ENCODE results near the gene NPPB.

DNA sequence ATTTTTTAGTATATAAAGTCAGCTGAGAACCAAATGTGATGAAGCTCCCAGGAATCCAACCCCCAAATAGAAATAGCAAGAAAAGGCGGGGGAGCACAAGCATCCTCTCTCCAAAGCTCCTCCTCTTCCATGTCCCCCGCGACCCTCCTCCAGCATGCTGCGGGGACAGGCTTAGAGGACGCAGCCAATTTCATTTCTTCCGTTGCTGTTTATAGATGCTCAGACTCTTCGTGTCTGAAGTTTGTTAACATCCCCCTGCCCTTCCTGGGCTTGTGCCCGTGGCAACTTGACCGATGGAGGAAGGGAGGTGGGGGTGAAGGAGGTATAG lies 10.4 kb downstream of the NPPB start:
- TF ChIP-seq, protein P1, sequence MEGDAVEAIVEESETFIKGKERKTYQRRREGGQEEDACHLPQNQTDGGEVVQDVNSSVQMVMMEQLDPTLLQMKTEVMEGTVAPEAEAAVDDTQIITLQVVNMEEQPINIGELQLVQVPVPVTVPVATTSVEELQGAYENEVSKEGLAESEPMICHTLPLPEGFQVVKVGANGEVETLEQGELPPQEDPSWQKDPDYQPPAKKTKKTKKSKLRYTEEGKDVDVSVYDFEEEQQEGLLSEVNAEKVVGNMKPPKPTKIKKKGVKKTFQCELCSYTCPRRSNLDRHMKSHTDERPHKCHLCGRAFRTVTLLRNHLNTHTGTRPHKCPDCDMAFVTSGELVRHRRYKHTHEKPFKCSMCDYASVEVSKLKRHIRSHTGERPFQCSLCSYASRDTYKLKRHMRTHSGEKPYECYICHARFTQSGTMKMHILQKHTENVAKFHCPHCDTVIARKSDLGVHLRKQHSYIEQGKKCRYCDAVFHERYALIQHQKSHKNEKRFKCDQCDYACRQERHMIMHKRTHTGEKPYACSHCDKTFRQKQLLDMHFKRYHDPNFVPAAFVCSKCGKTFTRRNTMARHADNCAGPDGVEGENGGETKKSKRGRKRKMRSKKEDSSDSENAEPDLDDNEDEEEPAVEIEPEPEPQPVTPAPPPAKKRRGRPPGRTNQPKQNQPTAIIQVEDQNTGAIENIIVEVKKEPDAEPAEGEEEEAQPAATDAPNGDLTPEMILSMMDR (IDR thresholded peaks at IDR 0.05; ENCODE audit: low read depth, low read length), result no peak
- TF ChIP-seq, protein P2, sequence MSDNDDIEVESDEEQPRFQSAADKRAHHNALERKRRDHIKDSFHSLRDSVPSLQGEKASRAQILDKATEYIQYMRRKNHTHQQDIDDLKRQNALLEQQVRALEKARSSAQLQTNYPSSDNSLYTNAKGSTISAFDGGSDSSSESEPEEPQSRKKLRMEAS (IDR thresholded peaks at IDR 0.05; ENCODE audit: low read depth, low read length), result no peak
